CD4-positive, alpha-beta T cell treated with Interleukin-6 for 4 hours (primary cell): ENCODE measurements around the gene PLCD3.

ENCODE experiments used
- DNase-seq: peaks from one replicate; pipeline ENCODE4 v3.0.0-alpha.2; 2020; ENCODE audit warnings: mixed read lengths

The PLCD3 gene

DNA sequence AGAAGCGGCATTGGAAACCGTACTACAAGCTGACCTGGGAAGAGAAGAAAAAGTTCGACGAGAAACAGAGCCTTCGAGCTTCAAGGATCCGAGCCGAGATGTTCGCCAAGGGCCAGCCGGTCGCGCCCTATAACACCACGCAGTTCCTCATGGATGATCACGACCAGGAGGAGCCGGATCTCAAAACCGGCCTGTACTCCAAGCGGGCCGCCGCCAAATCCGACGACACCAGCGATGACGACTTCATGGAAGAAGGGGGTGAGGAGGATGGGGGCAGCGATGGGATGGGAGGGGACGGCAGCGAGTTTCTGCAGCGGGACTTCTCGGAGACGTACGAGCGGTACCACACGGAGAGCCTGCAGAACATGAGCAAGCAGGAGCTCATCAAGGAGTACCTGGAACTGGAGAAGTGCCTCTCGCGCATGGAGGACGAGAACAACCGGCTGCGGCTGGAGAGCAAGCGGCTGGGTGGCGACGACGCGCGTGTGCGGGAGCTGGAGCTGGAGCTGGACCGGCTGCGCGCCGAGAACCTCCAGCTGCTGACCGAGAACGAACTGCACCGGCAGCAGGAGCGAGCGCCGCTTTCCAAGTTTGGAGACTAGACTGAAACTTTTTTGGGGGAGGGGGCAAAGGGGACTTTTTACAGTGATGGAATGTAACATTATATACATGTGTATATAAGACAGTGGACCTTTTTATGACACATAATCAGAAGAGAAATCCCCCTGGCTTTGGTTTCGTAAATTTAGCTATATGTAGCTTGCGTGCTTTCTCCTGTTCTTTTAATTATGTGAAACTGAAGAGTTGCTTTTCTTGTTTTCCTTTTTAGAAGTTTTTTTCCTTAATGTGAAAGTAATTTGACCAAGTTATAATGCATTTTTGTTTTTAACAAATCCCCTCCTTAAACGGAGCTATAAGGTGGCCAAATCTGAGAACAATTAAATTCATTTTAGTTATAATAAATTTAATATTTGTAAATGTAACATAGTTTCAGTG, 17.7 kb upstream of the PLCD3 start:
- peak; percentile 46 for DNase-seq

DNA sequence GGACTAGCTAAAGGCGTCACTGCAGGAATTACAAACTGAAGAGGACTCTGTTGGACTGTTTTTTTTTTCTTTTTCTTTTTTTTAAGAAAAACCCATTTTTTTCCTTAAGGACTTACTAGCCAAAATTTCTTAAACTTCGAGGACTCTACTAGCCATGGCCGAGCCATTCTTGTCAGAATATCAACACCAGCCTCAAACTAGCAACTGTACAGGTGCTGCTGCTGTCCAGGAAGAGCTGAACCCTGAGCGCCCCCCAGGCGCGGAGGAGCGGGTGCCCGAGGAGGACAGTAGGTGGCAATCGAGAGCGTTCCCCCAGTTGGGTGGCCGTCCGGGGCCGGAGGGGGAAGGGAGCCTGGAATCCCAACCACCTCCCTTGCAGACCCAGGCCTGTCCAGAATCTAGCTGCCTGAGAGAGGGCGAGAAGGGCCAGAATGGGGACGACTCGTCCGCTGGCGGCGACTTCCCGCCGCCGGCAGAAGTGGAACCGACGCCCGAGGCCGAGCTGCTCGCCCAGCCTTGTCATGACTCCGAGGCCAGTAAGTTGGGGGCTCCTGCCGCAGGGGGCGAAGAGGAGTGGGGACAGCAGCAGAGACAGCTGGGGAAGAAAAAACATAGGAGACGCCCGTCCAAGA, 16.8 kb upstream of the PLCD3 start:
- DNase-seq = peak; percentile 81

DNA sequence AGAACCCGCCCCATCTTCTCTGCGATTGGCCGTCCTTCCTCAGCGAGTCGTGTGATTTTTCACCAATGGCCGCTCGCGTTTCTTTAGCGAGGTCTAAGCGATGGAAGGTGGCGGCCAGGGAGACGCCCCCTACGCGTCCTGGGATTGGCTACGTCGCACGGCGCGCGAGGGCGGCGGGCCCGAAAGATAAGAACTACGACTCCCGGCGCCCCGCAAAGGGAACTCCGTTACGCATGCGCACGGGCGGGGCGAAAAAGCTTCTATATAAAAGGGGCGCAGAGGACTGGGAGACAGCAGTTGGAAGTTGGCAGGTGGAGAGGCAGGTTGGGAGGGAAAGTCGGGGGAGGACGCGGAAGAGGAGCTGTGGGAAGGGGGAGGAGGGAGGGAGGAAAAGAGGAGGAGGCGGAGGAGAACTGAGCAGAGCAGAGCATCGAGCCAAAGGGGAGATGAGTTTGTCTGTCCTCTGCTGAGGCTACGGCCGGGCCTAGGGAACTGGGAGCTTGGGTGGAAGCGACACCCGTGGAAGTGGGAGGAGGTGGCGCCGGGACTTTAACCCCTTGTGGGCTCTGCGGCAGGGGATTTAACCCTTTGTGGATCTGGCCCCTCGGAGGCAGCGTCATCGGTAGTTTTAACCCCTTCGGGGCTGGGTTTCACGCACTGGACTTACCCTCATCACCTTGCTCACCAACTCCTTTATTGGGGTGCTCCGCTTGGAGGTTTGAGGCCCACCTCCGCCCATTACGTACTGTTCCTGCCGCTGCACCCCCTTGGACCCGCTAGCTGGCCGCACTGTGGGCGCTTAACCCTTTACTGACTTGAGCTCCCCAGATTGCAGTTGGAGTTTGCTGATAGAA, 16.1 kb upstream of the PLCD3 start, which contains the start of gene HEXIM1:
TSS of gene HEXIM1 (plus strand) at position 293 of the 854 bp plus-strand sequence. CDS start 716 bp downstream, outside the sequence.
- DNase-seq = peak; percentile 98

DNA sequence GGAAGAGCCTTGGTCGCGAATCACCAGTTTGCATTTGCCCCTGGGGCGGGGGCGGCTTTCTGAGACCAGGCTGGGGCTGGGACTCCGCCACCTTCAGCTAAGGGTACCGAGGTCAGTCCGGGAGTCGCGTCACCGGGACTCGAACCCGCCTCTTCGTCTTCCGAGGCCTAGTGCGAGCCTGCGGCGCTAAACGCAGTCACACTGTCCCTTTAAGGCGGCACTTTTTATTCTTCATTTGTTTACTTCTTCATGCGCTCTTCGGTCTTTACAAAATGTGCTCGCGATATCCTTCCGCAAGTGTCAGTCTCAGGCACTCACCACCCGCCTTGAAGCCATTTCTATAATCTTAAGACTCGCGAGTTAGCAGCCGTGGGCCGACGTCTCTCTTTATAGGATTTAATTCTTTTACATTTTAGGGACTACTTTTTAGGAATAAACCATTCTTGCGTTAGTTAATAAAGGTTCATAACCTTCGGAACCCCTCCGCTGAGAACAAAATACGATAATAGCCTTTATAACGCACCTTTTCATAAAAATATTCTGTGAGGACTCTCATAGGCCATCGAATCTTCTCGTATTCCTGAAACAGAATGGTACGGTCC, 15.4 kb upstream of the PLCD3 start:
- DNase-seq = peak; percentile 77

DNA sequence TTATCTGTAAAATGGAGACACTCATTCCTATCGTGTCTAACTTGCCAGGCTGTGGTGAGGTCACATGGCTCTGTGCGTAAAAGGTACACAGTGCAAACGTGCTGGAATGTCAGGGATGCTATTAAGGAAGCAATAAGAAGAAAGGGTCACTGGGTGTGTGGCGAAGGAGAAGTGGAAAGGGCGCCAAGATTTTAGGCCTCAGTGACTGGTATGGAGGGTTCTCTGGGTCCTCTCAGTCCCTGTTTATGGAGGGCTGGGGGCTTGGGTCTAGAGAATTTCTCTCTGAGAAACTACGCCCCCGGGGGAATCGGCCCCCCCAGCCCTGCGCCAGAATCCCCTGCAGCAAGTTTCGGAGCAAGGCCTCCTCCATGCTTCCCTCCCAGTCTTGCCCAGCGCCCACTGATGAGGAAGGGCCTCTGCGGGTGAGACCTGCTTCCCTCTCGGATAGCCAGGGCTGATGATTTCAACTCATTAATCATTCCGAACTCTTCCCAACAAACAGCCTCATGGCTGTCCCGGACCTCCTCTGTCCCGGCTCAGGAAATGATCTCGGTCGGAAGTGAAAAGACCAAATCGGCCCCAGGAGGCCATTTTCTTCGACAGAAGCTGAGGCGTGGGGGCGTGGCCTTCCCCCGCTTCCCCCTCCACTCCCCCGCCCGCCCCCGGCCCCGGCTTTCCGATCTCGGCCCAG, 14.7 kb upstream of the PLCD3 start:
- DNase-seq = peak; percentile 80

DNA sequence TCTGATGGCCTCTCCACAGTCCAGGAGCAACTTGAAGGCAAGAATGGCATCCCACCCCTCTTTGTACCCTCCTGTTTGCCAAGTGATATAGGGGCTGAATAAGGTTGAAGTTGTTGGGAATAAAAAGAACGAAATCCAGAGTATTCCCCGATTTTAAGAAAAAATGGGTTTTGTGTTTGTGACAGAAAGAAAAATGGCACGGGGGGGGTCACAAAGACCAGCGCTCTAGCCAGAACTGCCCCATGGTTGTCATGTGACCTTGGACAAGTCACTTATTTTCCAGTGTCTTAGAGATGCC, 14.2 kb upstream of the PLCD3 start:
- DNase-seq = no peak

DNA sequence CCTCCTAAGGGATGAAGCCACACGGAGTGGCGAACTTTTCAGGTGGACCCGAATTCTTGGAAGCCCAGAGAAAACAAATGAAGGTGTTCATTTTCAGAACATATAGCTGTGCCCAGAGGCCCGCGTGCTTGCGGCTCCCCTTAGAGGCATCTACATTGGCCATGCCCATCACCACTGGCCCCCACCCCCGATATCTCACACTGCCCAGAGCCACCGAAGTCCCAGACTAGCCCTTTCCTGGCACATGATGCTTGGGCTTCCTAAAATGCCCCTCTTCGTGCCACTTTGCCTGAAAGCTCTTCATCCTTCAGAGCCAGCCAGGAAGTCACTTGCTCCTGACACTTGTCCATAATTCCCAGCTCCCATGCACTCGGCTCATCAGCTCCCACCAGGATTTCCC, 13.9 kb upstream of the PLCD3 start:
- DNase-seq = no peak

DNA sequence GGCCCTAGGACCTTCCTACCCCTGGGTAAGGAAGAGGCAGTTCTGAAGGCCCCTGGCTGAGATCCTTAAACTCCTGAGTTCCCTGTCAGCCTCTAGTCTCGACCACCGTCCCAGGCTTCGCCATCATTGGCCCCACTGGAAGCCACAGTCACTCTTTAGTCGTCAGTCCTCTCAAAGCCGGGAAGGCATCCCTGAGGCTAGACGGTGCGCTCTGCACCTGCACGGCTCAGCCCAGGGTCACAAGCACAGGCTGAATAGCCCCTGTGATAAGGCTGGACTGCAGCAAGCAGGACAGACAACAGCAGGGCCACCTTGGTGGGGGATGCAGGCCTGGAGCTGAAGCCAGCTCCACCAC, 12.7 kb upstream of the PLCD3 start:
- no peak for DNase-seq

DNA sequence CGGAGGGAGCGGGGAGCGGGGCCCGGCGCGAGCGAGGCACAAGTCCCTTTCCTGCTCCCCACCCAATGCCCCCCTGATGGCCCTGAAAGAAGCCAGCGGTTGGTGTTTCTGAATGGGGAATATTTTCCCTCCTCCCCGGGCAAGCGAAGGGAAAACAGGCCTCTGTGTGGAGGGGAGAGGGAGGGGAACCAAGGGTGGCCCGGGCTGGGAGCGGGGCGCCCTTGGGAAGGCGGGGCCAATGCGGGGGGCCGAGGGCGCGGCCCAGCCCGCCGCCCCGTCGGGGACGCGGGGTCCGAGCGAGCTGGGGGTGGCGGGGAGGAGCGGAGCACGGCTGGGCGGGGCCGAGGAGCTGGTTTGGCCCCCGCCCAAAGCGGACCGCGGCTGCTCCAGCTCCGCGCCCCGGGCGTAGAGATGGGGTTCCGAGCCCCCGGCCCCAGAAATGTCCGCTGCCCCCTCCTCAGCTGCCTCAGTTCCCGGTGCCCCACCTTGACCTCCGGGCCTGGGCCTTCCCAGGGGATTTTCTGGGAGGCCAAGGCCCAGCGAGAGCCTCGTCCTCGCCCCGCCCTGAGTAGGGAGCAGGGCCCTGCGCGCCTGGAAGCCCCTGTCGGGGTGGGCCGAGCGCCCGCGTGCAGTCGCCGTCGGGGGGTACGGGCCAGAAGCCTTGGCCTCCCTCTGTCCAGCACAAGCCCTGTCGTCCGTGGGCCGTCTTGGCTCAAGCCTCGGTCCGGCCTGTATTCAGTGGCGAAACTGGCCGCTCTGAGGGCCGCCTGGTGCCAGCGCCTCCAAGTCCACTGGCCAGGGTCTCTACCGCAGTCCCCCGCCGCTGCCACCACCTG, 12.1 kb upstream of the PLCD3 start:
- DNase-seq = peak; percentile 49

DNA sequence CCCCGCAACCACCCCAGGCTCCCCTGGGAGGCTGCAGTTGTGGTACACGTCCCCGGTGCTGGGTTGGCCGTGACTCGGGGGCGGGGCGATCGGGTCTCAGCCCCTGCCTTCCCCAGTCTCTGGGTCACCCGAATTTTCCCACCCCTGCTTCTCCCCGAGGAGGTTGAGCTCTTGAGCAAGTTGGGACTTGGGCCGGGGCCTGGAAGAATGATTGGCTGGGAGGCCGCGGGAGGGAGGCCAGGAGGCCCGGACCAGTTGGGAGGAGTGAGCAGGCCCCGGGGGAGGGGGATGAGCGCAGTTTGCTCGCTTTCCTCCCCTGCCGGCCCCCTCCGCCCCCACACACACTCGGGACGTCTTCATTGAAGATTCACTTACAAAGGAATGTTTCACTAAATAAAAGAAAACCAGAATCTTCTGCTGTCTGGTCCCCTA, 11.5 kb upstream of the PLCD3 start:
- DNase-seq = peak; percentile 54

DNA sequence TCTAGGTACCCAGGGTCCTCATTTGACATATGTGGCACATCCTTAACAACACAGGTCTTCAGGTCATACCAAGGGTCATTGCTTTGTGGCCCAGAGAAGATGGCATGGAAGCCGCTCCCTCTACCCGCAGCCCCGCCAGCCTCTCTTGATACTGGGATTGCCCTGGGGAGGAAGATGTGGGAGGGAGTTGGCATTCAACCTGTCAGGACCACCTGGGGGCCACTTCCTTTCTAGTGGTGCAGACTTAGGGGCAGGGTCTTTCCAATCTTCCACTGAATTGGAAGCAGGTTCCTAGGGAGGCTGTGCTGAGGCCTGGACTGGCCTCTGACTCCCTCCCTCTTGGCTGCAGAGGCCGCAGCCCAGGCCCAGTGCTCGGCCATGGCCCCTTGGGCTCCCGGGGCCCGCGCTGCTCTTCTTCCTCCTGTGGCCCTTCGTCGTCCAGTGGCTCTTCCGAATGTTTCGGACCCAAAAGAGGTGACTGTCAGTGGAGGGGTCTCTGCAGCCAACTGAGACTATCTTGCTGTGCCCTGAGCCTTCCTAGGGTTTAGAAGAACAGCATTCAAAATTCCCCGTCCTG, 10.9 kb upstream of the PLCD3 start:
- DNase-seq = no peak

DNA sequence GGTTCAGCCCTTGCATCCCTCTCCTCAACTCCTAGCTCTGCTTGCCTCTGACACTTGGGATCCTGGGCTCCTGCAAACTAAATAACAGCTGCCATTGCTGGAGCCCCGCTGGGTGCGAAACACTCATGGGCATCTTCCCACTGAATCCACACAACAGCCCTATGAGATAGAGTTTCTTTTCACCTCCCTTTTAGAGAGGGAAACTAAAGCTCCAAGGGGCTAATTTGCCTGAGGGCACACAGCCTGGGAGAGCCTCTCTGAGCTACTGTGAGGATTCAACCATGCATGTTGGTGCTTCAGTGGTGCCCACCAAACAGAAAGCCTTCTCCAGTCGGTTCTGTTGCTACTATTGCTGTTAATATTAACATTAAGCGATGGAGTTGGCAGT, 7.2 kb upstream of the PLCD3 start:
- DNase-seq = no peak

DNA sequence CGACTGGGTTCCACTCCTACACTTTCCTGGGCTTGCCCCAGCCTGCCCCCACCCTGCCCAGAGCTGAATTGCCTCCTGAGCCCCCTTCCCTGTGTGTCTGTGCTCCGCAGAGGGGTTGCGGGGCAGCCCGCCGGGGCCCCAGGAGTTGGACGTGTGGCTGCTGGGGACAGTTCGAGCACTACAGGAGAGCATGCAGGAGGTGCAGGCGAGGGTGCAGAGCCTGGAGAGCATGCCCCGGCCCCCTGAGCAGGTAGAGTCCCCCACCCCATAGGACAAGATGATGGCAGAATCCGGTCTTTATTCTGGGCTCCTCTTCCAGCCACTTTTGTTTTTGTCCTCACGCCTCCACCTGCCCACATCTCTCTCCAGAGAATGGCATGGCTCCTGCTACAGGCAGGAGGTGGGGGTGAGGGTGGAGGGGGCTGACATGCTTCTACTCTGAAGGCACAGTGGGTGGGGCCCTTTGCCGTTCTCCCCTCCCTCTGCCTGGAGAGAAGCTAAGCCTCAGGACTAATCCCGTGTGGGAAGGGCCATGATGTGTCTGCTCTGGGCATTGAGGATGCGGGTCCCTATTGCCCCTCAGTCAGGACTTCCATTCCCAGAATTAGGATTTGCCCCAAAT, 6.7 kb upstream of the PLCD3 start:
- no peak for DNase-seq

DNA sequence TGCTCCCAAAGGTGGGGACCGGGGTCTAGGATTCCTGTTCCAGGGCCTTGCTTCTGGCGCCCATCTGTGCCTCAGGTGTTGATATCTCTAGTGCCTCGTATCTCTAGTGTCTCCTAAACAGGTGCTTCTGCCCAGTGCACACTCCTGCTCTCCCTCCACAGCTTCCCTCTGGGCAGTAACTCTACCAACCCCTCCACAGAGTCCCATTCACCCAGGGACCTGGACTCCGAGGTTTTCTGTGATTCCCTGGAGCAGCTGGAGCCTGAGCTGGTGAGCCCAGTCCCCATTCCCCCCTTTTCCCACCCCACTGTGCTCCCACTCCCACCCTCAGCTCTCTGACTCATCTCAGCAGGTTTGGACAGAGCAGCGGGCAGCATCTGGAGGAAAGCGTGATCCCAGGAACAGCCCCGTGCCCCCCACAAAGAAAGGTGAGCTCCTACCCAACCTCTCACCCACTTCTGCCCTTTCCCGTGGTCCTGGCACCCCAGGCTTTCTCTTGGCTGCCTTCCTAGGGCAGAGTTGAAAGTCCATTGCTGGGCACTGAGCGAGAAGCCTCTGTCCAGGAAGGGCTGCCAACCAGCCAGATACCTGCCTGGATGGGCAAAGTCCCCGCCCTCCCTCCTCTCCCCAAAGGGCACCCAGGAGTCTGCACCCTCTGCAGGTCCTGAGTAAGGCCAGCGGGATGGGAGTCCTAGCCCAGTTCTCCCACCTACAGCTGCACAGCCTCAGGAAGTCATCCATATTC, 5.4 kb upstream of the PLCD3 start:
- no peak for DNase-seq

DNA sequence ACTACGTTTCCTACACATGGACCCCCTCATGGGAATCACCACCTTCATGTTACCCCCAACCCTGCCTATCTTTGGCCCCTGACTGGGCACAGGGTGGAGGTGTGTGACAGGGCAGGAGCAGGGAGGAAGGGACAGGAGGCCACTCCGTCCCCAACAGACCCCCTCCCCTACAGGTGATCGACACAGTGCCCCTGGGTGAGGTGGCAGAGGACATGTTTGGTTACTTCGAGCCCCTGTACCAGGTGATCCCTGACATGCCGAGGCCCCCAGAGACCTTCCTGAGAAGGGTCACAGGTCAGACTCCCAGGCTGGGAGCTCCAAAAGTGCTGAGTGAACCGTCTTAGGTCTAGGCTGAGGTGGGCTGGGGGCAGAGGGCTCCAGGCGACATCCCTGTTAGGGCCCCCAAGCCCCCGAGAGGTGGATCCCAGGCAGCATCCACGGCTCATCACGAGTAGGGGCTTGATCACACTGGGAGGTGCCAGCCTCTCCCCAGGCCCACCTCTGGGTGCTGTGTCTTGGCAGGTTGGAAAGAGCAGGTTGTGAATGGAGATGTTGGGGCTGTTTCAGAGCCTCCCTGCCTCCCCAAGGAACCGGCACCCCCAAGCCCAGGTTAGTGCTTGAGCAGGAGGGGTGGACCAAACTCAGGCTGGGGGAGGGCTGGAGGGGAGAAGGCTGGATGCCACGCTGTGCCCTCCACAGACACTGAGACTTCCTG, 4.7 kb upstream of the PLCD3 start:
- no peak for DNase-seq

DNA sequence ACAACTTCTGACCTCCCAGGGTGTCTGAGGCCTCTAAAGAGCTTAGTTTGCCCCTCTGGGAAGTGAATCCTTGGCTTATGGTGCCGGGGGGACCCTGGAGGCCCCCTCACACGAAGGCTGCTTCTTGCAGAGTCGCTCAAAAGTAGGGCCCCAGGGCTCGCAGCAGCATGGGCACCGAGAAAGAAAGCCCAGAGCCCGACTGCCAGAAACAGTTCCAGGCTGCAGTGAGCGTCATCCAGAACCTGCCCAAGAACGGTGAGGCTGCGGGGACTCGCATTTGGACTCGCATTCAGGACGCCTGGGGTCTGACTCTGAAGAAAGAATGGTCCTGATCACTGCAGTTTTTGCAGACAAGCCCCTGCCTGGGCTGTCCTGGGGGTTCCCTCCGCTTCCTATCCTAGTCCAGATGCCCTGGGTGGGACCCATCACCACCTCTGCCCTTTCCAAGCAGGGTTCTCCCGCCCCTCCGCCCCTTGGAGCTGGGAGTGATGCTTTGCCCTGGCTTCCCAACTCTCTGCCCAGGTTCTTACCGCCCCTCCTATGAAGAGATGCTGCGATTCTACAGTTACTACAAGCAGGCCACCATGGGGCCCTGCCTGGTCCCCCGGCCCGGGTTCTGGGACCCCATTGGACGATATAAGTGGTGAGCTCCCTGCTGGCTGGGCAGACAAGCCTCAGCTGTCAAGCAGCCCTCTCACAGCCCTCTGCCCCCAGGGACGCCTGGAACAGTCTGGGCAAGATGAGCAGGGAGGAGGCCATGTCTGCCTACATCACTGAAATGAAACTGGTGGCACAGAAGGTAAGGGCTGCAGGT, 3.9 kb upstream of the PLCD3 start:
- DNase-seq = no peak

DNA sequence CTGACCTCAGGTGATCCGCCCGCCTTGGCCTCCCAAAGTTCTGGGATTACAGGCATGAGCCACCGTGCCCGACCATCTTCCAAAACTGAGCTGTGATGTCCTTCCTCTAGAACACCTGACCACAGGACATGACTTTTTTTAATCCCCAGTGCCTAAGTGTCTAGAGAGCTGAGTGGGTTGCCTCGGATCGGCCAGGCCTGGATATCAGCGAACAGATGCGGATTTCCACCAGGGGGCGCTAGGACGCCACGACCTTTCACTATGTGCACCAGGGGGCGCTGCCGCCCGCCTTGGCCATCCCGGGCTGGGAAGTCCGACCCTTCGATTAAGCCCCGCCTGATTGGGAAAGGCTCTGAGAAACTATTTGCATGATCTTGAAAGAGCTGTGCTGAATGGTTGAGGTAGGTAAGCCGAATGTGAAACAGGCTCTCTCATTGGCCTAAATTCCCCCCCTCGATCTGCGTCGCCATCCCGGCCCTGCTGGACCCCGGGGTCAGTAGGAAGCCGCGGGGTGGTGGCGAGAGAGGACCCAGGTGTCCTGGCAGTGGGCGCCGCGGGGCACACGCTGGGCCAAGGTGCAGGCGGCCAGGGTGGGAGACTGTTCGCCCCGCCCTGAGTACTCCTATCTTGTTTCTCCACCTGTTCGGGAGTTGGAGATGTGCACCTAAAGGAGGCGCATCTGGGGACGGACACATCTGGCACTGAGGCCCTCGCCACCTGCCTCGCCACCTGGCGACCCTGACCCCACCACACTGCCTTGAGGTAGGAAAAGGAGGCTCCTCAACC, 3.1 kb upstream of the PLCD3 start, which contains the start of gene ACBD4:
TSS of gene ACBD4 (plus strand) at position 496 of the 786 bp plus-strand sequence. CDS start 458 bp downstream, outside the sequence.
- DNase-seq = peak; percentile 97
